ENCODE measurements around the gene MREG. TPM values are rescaled to one million over a fixed set of nuclear protein-coding genes. Genes with fewer than 3 reads are reported as not detected.
A peak's percentile ranks its signal among the peaks of the same experiment; 100 is the strongest.

The MREG gene
- polyA plus RNA-seq, 3 donors from 2014 or later: 1.1 to 1.2 TPM; not detected in 1

DNA sequence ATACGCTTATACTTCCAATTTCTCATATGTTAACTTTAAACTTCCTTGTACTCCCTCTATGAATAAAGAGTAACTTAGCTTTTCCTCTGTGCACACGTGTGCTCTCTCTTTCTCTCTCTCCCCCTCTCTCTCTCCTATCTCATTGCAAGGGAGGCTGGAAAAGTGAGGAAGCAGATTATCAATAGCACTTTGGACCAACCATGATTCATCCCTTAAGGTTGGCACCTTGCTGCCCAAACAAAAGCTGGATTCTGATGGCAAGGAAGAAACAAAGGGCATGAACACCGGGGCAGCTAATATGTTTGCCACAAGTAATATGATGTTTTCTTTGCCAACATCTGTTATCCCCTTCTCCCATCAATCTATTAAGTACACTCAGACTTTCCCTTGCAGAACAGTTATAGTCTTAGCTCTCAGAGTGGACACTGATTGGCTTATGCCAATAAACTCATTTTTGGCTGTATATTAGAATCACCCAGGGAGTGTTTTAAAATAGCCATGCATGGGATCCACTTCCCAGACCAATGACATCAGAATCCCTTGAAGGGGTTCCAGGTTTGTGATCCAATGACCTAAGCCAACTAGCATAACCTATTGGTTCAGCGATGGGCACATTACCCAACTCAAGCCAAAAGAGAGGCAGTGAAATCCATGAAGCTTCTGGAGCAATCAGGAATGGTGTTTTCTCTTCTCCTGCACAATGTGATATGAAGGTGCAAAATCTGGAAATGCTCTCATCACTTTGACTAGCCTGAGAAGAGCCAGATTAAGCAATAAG is 60.3 kb downstream of the MREG start:
- Mint-ChIP-seq H3K27me3 (ENCODE audit: low read depth in 3 of 3) (peaks cover 0 to 4% (median 0%) of the 10 kb centered on the region in 3 donors), H3K27ac (no peak overlapping the region), H3K9me3 (no peaks in the 10 kb centered on the region), H3K36me3 (peaks cover 0 to 15% (median 10%) of the 10 kb centered on the region in 3 donors), H3K4me1 (no peaks in the 10 kb centered on the region), H3K4me3 (no peak overlapping the region)
- DNase-seq: no peak

DNA sequence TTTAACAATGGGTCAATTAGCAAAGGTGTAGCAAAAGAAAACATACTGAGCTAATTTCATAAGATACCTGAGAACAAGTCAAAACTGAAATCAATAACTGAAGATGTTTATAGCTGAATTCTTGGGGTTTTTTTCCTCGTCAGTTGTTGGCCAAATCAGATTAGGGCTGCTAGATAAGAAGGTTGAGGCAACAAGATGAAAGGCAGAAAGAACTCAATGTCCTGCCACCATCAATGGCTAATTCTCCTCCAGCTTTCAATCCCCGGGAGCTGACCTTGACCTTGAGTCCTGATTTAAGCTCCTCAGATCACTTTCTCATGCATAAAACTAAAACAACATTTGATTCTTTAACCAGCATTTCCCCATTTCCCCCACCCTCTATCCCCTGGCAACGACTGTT is 61.8 kb downstream of the MREG start:
- no peaks in the 10 kb centered on the region for H3K9me3 Mint-ChIP-seq
- no peak for DNase-seq
- H3K4me1 Mint-ChIP-seq: no peaks in the 10 kb centered on the region
- no peak overlapping the region for H3K4me3 Mint-ChIP-seq
- peaks cover 0 to 8% (median 7%) of the 10 kb centered on the region in 3 donors for H3K36me3 Mint-ChIP-seq
- peaks cover 0 to 2% (median 0%) of the 10 kb centered on the region in 3 donors for H3K27me3 Mint-ChIP-seq (ENCODE audit: low read depth in 3 of 3)
- H3K27ac Mint-ChIP-seq: no peak overlapping the region

DNA sequence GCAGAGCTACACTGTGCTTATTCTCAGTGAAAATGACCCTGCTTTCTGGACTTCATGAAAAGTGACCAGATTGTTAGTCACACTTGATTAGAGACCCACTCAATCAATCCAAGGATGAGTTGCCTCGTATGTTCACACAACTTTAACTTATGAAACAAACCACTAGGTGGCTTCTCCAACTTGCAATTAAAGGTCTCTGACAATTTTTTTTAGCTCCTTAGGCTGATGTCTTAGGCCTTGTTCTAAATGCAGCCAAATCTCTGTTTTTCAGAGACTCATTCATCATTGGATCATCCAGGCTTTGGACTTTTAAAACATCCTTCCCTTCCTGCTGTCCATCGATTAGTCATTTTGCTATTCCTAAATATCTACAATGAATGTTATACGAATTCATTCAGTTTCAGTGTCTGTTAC is 63.4 kb downstream of the MREG start:
- peaks cover 0 to 2% (median 1%) of the 10 kb centered on the region in 3 donors for H3K27me3 Mint-ChIP-seq (ENCODE audit: low read depth in 3 of 3)
- peak; percentile 3 to 21 (median 7) for DNase-seq
- H3K36me3 Mint-ChIP-seq: peaks cover 5 to 16% (median 8%) of the 10 kb centered on the region in 3 donors
- H3K4me1 Mint-ChIP-seq: no peaks in the 10 kb centered on the region
- no peak overlapping the region for H3K4me3 Mint-ChIP-seq
- no peaks in the 10 kb centered on the region for H3K9me3 Mint-ChIP-seq
- H3K27ac Mint-ChIP-seq: no peak overlapping the region

DNA sequence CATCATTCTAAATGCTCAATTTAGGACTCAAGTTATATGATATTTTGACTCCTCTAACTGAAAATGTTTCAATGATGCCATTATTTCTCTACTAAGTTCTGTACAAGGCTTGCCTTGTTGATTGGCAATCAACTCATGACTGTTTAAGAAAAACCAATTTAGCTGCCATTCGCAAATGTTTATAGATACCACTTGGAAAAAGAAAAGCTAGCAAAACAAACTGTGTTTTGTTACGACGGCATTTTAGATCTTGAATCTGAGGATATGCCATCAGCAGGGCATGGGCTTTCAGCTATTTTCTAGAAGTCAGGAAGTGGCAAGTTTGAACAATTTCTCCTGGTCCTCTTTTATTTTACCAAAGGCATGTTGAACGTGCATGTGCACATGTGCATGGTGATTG is 65.3 kb downstream of the MREG start:
- H3K27me3 Mint-ChIP-seq (ENCODE audit: low read depth in 3 of 3): peaks cover 0 to 2% (median 1%) of the 10 kb centered on the region in 3 donors
- no peak for DNase-seq
- no peaks in the 10 kb centered on the region for H3K4me1 Mint-ChIP-seq
- no peak overlapping the region for H3K4me3 Mint-ChIP-seq
- no peaks in the 10 kb centered on the region for H3K9me3 Mint-ChIP-seq
- no peak overlapping the region for H3K27ac Mint-ChIP-seq
- H3K36me3 Mint-ChIP-seq: peaks cover 16 to 28% (median 18%) of the 10 kb centered on the region in 3 donors

- H3K4me1 Mint-ChIP-seq: no peaks in the 10 kb centered on the region
- no peak for DNase-seq
- no peak overlapping the region for H3K4me3 Mint-ChIP-seq
- H3K36me3 Mint-ChIP-seq: peaks cover 16 to 24% (median 20%) of the 10 kb centered on the region in 3 donors
- H3K9me3 Mint-ChIP-seq: no peaks in the 10 kb centered on the region
- H3K27me3 Mint-ChIP-seq (ENCODE audit: low read depth in 3 of 3): peaks cover 0 to 1% (median under 1%) of the 10 kb centered on the region in 3 donors
- no peak overlapping the region for H3K27ac Mint-ChIP-seq
Measured at GRCh38 chr2:215946586-215946985, 66.8 kb downstream of the MREG start.

DNA sequence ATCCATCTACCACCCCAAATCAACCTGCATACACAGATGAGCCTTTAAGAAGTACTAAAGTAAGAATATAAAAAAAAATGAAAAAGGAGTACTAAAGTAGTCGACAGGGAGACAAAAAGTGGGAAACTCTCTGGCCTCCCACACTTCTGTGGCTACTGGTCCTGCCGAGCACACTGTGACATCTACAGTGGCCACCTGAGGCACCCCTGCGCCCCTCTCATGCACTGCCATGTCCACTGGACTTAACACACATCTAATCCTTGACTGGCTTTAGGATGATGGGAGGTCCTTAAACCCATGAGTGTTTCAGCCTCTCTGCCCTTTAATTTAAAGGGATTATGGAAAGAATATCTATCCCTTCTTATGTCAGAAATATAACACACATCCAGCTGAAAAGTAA is 71.2 kb downstream of the MREG start:
- H3K4me3 Mint-ChIP-seq: no peak overlapping the region
- H3K27me3 Mint-ChIP-seq (ENCODE audit: low read depth in 3 of 3): peaks cover 0 to 1% (median 0%) of the 10 kb centered on the region in 3 donors
- no peaks in the 10 kb centered on the region for H3K4me1 Mint-ChIP-seq
- H3K36me3 Mint-ChIP-seq: peaks cover 23 to 33% (median 27%) of the 10 kb centered on the region in 3 donors
- no peak for DNase-seq
- no peaks in the 10 kb centered on the region for H3K9me3 Mint-ChIP-seq
- H3K27ac Mint-ChIP-seq: no peak overlapping the region

GRCh38 chr2:215941726-215942125 is 71.6 kb downstream of the MREG start:
- Mint-ChIP-seq H3K36me3 (peaks cover 23 to 30% (median 27%) of the 10 kb centered on the region in 3 donors), H3K4me1 (no peaks in the 10 kb centered on the region), H3K9me3 (no peaks in the 10 kb centered on the region), H3K4me3 (no peak overlapping the region), H3K27ac (no peak overlapping the region), H3K27me3 (ENCODE audit: low read depth in 3 of 3) (peaks cover 0 to 1% (median 0%) of the 10 kb centered on the region in 3 donors)
- no peak for DNase-seq

DNA sequence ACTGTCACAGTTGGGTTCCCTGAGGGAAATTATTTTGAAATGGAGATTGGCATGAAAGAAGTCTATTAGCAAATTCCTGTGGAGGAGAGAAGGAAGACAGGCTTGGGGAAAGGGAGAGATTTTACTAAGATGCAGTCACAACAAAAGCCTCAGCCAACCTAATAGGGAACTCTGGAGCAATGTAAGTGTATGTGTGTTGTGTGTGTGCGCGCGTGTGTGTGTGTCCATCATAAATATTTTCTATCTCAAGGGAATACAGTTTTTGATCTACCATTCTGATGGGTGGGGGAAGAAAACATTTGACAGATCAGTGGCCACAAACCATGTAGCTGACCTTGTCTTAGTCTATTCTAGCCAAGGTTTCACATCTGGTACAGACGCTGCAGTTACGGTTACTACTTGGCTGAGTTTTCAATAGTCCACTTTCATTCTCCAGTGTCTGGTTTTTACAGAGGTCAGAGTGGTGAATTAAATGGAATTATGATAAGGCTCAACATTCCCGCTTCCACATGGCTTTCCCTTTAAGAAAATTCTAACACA is 72.6 kb downstream of the MREG start:
- H3K27me3 Mint-ChIP-seq (ENCODE audit: low read depth in 3 of 3): no peaks in the 10 kb centered on the region

DNA sequence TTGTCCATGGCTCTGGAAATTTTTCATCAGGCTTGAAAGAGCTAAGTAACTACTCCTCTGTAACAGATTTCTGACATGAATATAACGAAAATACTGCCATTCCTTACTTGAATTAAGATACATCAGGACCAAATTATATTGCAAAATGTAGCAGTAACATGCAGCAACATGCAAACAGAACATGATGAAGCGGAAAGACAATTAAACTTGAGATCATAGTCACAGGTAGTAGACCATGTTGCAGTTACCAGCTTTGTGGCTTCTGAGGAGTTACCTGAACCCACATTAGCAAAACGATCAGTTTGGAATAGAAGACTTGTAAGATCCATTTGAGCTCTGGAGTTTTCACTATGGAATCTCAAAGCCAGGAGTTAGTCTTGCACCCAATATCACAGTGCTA is 76.2 kb downstream of the MREG start:
- no peak overlapping the region for H3K27ac Mint-ChIP-seq
- no peak for DNase-seq
- peaks cover 0 to 2% (median 0%) of the 10 kb centered on the region in 3 donors for H3K27me3 Mint-ChIP-seq (ENCODE audit: low read depth in 3 of 3)
- H3K36me3 Mint-ChIP-seq: peaks cover 7 to 14% (median 7%) of the 10 kb centered on the region in 3 donors
- no peaks in the 10 kb centered on the region for H3K4me1 Mint-ChIP-seq
- no peak overlapping the region for H3K4me3 Mint-ChIP-seq
- H3K9me3 Mint-ChIP-seq: no peaks in the 10 kb centered on the region

More for the DNA sequence above, 72.6 kb downstream of the MREG start:
- Mint-ChIP-seq H3K9me3 (no peaks in the 10 kb centered on the region), H3K4me1 (no peaks in the 10 kb centered on the region), H3K4me3 (no peak overlapping the region), H3K36me3 (peaks cover 20 to 27% (median 23%) of the 10 kb centered on the region in 3 donors), H3K27ac (peak overlapping the region in 2 of 6 donors; percentile 55 to 61)
- no peak for DNase-seq

DNA sequence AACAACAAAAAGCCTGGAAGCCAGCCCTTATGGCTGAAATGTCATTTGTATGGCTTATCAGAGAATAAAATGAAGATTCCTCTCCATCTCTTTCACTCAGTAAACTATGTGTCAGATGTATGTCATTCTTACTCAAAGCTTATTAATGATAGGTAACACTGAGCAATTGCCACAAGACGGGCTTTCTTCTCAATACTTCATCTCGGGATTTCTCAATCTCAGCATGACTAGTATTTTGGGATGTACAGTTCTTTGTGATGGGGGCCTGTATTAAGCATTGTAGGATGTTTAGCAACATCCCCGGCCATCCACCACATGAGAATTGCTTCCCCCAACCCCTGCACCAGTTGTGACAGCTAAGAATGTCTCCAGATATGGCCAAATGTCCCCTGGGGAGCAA is 80.2 kb downstream of the MREG start:
- no peak for DNase-seq
- Mint-ChIP-seq H3K36me3 (no peaks in the 10 kb centered on the region), H3K4me3 (no peak overlapping the region), H3K9me3 (no peaks in the 10 kb centered on the region), H3K27ac (no peak overlapping the region), H3K4me1 (no peaks in the 10 kb centered on the region), H3K27me3 (ENCODE audit: low read depth in 3 of 3) (peaks cover 0 to 5% (median 1%) of the 10 kb centered on the region in 3 donors)

DNA sequence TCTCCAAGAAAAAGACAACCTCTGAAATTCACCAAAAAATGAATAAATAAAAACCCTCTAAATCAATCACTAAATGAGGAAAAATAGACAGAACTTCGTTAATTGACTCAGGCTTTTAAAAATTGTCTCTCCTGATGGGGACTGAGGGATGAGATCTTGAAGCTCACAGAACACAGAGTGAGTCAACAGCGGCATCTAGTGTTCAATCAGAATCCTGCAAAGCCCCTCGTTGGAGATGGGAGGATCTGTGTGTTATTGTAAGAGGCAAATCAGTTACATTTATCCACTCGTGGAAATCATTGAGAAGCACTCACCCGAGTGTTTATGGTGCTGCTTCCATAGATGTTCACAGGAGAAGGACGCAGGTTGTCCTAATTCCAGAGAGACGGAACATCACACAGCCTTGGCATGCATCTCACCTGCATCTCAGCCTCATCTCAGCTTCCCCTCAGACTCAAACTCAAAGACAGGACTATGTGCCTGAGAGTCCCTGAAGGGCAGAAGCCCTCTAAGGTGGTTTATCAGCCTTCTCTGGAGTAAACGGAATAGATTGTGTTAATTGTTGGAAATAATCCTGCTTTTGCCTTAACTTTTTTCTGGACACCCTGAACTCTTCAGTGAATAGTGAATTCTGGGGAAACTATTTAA is 82.0 kb downstream of the MREG start:
- Mint-ChIP-seq H3K36me3 (no peaks in the 10 kb centered on the region), H3K9me3 (no peaks in the 10 kb centered on the region), H3K4me1 (no peaks in the 10 kb centered on the region), H3K4me3 (no peak overlapping the region), H3K27me3 (ENCODE audit: low read depth in 3 of 3) (peaks cover 0 to 5% (median 1%) of the 10 kb centered on the region in 3 donors), H3K27ac (no peak overlapping the region)
- DNase-seq: peak in 2 of 3 donors; percentile 33 to 39

DNA sequence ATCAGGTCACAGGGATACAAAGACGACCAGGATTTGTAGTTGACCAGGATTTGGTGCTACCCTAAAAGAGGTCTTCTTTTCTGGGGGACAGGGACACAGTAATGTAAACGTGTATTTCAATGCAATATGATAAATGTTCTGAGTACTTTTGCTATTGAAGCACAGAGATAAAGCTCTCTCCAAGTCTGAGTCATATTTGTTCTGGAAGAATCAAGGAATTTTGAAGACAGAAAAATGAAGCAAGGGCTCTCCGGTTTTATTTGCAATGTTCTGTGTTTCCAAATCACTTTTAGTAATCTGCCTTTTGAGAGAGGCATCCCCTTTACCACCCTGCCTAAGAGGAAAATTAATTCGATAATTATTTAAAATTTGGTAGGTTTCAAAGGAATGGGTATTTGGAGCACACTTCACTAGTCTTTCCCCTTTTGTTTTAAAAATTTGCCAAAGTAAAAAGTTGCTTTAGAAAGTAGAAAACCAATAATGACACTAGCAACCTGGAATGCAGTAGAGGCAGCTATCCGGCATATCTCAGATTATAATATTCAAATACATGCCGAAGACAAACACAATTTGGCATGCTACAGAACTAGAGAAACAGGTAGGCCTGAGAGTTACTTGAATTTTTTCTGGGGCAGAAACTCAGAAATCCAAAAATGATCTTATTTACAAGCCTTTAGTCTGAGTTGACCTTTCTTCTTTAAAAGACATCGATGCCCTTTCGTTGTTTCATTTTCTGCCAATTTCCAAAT is 82.7 kb downstream of the MREG start:
- Mint-ChIP-seq H3K4me1 (no peaks in the 10 kb centered on the region), H3K4me3 (no peak overlapping the region), H3K9me3 (no peaks in the 10 kb centered on the region), H3K27ac (no peak overlapping the region), H3K27me3 (ENCODE audit: low read depth in 3 of 3) (peaks cover 0 to 5% (median 1%) of the 10 kb centered on the region in 3 donors), H3K36me3 (no peaks in the 10 kb centered on the region)
- DNase-seq: no peak

- H3K27me3 Mint-ChIP-seq (ENCODE audit: low read depth in 3 of 3): peaks cover 0 to 4% (median 1%) of the 10 kb centered on the region in 3 donors
- no peaks in the 10 kb centered on the region for H3K36me3 Mint-ChIP-seq
- H3K9me3 Mint-ChIP-seq: no peaks in the 10 kb centered on the region
- no peak overlapping the region for H3K4me3 Mint-ChIP-seq
- no peak overlapping the region for H3K27ac Mint-ChIP-seq
- no peaks in the 10 kb centered on the region for H3K4me1 Mint-ChIP-seq
- no peak for DNase-seq
Measured at GRCh38 chr2:215929602-215930335, 83.6 kb downstream of the MREG start.
